Right forelimb (tissue), 1 donor: ENCODE data around the gene LMO7.

Experiments
- DNase-seq: peaks from one replicate; pipeline ENCODE4 v3.0.0-alpha.2; 2018

Gene LMO7

GRCh38 chr13:75635828-75636435 lies at the start of gene LMO7:
Gene LMO7, plus strand, starts transcription at chr13:75636330. Its CDS starts 328 bp downstream, at chr13:75636658.
- peak; percentile 75 for DNase-seq

DNA sequence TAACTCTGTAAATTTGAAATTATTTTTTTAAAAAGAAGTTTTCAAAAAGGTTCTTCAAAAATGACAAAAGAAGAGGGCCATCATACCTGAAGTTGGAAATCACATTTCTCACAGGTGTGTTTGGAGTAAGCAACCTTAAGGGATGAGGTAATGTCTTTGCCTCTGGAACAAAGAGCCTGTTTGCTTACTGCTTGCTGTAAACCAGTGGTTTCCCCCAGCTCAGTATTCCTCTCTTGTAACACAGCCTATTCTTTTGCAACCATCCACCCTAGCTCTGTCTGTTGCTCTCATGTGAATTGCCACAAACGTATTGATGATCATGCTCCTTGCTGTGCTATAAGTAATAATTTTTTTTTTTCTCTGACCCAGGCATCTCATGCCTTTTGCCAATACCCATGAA lies 48.5 kb upstream of the LMO7 start:
- DNase-seq, result no peak

- DNase-seq, result no peak
These were observed 39.4 kb upstream of the LMO7 start for GRCh38 chr13:75596657-75597182.

DNA sequence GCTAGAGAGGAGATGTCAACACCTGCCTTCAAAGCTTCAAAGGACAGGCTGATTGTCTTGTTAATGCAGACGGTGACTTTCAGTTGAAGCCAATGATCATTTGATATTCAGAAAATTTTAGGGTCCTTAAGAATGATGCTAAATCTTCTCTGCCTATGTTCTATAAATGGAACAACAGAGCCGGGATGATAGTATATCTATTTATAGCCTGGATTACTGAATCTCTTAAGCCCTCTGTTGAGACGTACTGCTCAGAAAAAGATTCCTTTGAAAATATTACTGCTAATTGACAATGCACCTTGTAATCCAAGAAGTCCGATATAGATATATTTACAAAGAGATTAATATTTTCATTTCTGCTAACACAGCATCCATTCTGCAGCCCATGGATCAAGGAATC lies 35.8 kb upstream of the LMO7 start:
- DNase-seq, result no peak

DNA sequence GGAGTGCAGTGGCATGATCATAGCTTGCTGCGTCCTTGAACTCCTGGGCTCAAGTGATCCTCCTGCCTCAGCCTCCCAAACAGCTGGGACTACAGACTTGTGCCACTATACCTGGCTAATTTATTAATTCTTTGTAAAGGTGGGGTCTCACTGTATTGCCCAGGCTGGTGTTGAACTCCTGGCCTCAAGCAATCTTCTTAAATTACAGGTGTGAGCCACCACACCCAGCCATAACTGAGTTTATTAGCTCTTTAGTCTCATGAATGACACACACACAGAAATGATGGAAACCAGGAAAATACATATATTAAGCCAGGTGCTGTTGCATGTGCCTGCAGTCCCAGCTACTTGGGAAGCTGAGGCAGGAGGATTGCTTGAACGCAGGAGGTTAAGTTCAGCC lies 33.1 kb upstream of the LMO7 start:
- DNase-seq, result no peak

DNA sequence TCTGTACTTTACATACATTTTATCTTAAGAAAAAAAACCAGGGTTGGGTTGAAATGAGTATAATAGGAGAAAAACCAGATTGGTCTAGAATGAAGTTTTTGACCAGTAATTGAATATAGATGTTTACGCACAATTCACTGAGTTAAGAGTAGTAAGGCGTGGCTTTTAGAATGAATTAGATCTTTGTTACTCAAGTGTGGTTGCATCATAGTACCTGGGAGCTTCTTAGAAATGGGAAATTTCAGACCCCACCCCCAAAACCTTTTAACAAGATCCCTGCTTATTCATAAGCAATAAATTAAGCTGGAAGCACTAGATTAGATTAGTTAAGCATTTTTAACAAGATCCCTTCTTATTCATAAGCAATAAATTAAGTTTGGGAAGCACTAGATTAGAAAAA lies 28.7 kb upstream of the LMO7 start:
- DNase-seq, result no peak

DNA sequence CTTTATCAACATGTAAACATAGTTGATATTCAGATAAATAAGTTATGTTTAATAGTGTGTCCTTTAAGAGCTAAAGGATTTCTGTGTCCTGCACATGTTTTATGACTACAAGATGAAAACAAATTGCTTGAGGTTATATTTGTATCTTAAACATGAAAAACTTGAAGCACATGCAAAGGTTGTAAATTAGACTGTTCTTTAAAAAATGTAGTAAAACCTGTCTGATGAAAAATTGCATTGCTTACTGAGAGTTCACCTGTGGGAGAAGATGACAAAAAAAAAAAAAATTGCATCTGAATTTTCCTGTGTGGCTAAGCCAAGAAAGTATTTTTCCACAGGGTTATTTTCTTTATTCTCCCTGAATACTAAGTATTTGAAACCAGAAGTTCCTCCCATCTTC lies 25.7 kb upstream of the LMO7 start:
- no peak for DNase-seq

- no peak for DNase-seq
These were observed 23.8 kb upstream of the LMO7 start for GRCh38 chr13:75612354-75612753.

DNA sequence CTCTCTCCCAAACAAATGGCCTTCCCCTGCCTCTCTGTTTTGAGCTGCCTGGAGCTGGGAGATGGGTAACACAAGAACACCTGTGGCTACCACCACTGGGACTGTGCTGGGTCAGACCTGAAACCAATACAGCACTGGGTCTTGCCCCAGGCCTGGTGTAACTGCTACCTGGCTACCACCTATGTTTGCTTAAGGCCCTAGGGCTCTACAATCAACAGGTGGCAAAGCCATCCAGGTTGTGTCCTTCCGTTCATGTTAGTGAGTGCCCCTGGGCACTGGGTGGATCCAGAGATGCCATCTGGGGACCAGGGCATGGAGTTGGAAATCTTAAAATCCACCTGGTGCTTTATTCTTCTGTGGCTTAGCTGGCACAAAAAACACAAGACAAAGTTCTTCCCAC lies 18.9 kb upstream of the LMO7 start:
- DNase-seq, result no peak

DNA sequence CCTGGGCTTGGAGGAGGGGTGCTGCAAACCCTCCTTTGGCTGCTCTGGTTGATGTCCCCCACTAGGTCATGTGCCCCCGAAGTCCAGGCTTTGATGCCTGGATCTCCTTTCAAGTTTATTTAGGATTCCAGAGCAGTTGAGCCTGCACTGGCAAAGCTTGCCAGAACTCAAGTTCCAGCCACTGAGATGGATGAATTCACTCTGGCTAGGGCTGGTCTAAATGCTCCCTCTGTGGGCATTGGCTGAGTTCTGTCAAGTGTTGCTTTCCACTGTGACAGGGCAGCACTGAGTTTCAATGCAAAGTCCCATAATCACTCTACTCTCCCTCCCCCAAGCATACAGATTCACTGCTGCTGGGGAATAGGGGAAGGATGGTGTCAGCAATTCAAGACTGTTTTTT lies 17.8 kb upstream of the LMO7 start:
- no peak for DNase-seq

GRCh38 chr13:75620020-75620419 lies 16.1 kb upstream of the LMO7 start:
- no peak for DNase-seq

DNA sequence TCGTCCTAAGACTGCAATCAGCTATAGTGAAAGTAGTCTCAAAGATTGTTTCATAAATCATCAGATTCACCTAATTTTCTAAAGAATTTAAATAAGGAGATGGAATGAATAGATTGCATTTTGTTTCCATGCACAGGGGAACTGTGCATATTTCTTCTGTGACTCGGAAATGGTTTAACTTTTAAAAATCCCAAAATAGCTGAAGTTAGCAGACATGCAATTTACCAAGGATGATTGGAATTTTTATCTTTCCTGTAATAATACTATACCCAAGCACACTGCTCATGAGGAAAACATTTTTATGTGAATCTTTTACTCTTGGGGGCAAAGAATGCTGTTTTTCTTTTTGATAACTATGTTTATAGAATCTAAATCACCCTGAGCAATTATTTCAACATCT lies 15.0 kb upstream of the LMO7 start:
- DNase-seq, result no peak

GRCh38 chr13:75628801-75629200 lies 7.3 kb upstream of the LMO7 start:
- DNase-seq, result no peak

GRCh38 chr13:75633285-75633684 lies 2.8 kb upstream of the LMO7 start:
- DNase-seq, result no peak

- DNase-seq, result peak; percentile 55
These were observed 866 bp upstream of the LMO7 start for GRCh38 chr13:75635101-75635827.

DNA sequence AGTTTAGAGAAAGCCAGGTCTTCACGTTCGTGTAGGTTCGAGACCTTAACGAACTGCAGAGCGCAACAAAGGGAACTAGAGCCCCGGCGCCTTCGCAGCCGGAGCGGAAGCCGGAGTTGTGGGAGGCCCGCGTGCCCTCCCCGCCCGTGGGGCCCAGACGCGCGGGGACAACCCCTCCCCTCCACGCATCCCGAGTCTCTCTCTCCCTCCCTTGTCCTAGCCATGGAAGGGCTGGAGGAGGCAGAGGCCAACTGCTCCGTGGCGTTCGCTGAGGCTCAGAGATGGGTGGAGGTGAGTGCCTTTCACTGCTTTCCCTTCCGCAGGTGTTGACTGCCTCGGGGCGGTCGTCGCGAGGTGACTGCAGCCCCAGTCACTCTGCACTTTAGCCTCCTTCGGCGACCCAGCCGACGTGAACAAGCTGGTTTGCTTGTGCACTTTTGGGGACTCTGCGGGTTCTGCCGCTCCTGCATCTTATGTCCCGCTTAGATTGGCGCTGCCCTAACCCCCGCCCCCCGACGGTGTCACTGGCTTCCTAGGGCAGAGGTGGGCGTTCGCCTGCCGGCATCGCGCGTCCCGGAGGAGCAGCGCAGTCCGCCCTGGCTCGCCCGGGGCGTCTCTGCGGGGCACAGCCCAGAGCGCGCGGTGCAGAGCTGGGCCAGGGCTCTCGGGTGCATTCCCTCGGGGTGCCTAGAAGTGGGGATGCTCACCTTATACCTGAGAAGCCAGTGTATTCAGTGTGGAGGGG lies 478 bp downstream of the LMO7 start:
- peak; percentile 66 for DNase-seq

GRCh38 chr13:75637181-75637750 lies 1.1 kb downstream of the LMO7 start:
- DNase-seq, result no peak

DNA sequence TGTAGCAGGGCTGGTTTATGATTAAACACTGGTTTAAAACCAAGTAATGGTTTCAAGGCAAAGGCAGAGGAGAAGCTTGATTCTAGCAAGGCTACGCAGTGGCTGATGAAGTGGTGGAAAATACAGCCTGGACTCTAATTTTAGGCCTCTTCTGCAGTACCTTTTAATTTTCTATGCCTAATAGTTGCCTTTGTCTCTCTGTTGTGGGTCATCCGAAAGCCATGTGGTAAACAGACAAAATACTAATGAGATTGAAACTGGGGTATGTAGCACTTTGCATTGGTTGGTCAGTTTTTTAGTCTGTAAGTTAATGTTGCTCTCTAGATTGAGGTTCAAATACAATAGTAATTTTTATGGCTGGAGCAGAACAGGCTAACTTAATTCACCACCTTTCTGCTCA lies 3.3 kb downstream of the LMO7 start:
- DNase-seq, result no peak

DNA sequence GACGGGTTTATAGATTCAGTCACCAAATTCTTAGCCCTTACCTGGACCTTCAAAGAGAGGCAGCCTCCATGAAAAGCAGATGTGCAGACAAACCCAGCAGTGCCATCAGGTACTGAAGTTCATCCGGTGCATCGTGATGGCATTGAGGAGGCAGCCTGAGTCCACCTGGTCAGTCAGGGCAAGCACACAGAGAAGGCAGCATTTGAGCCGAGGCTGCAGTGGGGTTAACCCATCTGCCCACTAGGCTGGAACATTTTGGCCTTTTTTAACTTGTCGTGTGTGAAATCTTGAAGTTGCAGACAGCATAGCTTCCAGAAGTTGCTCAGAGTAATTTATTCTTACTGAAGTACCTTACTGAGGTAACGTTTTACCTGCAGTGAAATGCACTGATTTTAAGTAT lies 4.9 kb downstream of the LMO7 start:
- no peak for DNase-seq

GRCh38 chr13:75643182-75643581 lies 7.1 kb downstream of the LMO7 start:
- no peak for DNase-seq

GRCh38 chr13:75643693-75644092 lies 7.6 kb downstream of the LMO7 start:
- no peak for DNase-seq

DNA sequence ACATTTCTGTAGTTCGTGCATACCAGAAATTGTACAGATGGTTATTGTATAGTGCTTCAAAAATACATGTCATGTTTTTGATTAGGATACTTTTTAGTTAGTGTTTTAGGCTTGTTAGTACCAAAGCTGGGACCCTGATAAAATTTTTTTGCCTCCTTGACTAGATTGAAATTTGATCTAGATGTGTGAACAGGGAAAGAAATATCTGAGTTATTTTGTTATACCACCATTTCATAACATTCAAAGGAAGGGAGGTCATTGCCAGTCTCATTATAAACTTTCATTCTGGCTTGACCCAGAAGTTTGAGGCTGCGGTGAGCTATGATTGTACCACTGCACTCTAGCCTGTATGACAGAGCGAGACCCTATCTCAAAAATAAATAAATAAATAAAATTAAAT lies 9.0 kb downstream of the LMO7 start:
- no peak for DNase-seq

DNA sequence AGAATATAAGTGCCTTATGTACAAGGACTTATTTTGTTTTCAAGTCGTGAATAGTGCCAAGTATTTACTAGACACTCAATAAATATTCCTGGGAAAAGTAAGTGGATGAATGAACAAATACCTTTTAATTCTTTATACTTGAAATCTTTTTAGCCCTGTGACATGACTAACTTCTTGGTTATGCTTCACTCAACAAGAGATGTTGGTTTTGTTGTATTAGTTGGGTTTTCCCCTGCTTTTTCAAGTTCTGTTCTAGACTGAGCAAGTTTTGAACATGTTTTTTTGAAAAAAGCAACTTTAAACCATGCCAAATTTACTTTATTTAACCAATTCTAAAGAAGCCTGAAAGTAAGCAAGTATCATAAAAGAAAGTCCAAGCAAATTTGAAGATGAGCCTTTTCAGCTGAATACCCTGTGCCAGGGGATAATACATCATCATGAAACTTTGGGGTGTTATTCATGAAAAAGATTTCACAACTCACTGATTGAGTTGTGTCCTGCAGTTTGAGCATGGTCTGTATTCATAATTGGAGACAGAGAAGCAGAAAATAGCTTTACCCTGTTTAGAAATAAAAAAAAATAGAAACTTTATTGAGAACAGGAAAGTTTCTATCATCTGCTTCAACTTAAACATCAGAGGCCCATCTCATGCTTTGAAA lies 11.1 kb downstream of the LMO7 start:
- no peak for DNase-seq
